ENCODE data around the gene TEX22. TPM values are rescaled to one million over a fixed set of nuclear protein-coding genes. Genes with fewer than 3 reads are reported as not detected.

TEX22 gene
- total and polyA plus RNA-seq, 2 donors (not counting 1 experiment from before 2014, with no cell fraction given) = 1.7 to 7.0 TPM

DNA sequence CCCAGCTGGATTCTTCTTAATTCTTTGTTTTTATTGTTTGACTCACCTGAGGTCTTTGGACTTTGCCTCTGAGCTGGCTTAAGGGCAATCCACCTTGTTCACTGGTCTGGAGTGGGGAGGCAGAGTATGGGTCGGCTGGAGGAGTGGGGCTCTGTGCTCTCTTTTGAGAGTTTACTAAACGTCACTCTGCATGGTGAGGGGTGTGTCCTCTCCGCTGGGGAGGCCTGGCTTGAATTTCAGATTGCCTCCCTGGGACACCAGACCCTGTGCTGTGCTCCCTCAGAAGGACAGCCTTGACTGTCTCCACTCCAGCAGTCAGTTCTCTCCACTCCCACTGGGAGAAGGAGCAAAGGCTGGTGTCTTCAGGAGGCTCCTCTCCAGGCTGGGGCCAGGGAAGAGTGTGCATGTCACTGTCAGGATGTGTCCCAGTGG lies 19.4 kb downstream of the TEX22 start:
- 85% methylated on average over 3 of the region's 3 CpGs for WGBS (ENCODE audit: insufficient coverage)
- no peak for DNase-seq
- H4K20me1 ChIP-seq (ENCODE audit: control insufficient read depth, insufficient read depth, low read length, poor library complexity, severe bottlenecking) = peaks cover 23% of the 10 kb centered on the region
- ChIA-PET POLR2A (no interaction called here), CTCF (interaction anchor here (1.4 to 1.8 kb wide), 2 partner anchors 47 to 63 kb away, joined by 3 to 5 read pairs; no protein-coding TSS in a partner anchor)
- peaks cover 0 to 24% (median 9%) of the 10 kb centered on the region in 4 experiments for H3K27me3 ChIP-seq (replicated peaks in 1 of 4; ENCODE audit: control extremely low read depth in 1 of 4, control insufficient read depth in 3 of 4, insufficient read depth in 4 of 4, low read length in 3 of 4)
- TF ChIP-seq, protein P1, sequence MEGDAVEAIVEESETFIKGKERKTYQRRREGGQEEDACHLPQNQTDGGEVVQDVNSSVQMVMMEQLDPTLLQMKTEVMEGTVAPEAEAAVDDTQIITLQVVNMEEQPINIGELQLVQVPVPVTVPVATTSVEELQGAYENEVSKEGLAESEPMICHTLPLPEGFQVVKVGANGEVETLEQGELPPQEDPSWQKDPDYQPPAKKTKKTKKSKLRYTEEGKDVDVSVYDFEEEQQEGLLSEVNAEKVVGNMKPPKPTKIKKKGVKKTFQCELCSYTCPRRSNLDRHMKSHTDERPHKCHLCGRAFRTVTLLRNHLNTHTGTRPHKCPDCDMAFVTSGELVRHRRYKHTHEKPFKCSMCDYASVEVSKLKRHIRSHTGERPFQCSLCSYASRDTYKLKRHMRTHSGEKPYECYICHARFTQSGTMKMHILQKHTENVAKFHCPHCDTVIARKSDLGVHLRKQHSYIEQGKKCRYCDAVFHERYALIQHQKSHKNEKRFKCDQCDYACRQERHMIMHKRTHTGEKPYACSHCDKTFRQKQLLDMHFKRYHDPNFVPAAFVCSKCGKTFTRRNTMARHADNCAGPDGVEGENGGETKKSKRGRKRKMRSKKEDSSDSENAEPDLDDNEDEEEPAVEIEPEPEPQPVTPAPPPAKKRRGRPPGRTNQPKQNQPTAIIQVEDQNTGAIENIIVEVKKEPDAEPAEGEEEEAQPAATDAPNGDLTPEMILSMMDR (IDR thresholded peaks at IDR 0.05) = no peak
- TF ChIP-seq EZH2 (IDR thresholded peaks at IDR 0.05; ENCODE audit: borderline replicate concordance, insufficient read depth, low read depth, low read length, poor library complexity, severe bottlenecking) = no peak
- H2AFZ ChIP-seq (ENCODE audit: insufficient read depth, low read depth, low read length, poor library complexity, severe bottlenecking) = no peak overlapping the region
- intact Hi-C loops (cut with micrococcal nuclease) = no loop called here
- H3K4me2 ChIP-seq (replicated peaks; ENCODE audit: low read depth, low read length, poor library complexity, severe bottlenecking) = no peak overlapping the region
- peaks cover 31% of the 10 kb centered on the region for H3K79me2 ChIP-seq (ENCODE audit: control insufficient read depth, insufficient read depth, low read length)
- no peaks in the 10 kb centered on the region for H3K9me3 ChIP-seq (ENCODE audit: control extremely low read depth in 1 of 3, control insufficient read depth in 2 of 3, insufficient read depth in 1 of 3, low read length in 2 of 3)
- H3K9me3 Mint-ChIP-seq (ENCODE audit: insufficient read depth) = no peaks in the 10 kb centered on the region
- H3K4me3 ChIP-seq (ENCODE audit: control extremely low read depth in 1 of 5, extremely low read depth in 1 of 5, insufficient read depth in 1 of 5, low read depth in 2 of 5, low read length in 4 of 5) = no peak overlapping the region
- H3K4me1 Mint-ChIP-seq = peaks cover 39% of the 10 kb centered on the region
- H3K9ac ChIP-seq (ENCODE audit: low read length) = no peak overlapping the region
- peak overlapping the region; percentile 72 for H3K4me3 Mint-ChIP-seq
- H3K4me1 ChIP-seq (ENCODE audit: control insufficient read depth in 2 of 2, insufficient read depth in 2 of 2, low read length in 2 of 2) = peaks cover 38 to 42% of the 10 kb centered on the region in 2 donors
- H3K36me3 ChIP-seq (replicated peaks in 1 of 2; ENCODE audit: control extremely low read depth in 1 of 2, control insufficient read depth in 1 of 2, extremely low read depth in 1 of 2, insufficient read depth in 2 of 2, low read length in 1 of 2) = no peaks in the 10 kb centered on the region
- ATAC-seq (ENCODE audit: low read depth) = no peak
- peaks cover 10% of the 10 kb centered on the region for H3K27me3 Mint-ChIP-seq
- H3K27ac Mint-ChIP-seq = no peak overlapping the region
- H3K27ac ChIP-seq (ENCODE audit: low read length in 2 of 2) = no peak overlapping the region

DNA sequence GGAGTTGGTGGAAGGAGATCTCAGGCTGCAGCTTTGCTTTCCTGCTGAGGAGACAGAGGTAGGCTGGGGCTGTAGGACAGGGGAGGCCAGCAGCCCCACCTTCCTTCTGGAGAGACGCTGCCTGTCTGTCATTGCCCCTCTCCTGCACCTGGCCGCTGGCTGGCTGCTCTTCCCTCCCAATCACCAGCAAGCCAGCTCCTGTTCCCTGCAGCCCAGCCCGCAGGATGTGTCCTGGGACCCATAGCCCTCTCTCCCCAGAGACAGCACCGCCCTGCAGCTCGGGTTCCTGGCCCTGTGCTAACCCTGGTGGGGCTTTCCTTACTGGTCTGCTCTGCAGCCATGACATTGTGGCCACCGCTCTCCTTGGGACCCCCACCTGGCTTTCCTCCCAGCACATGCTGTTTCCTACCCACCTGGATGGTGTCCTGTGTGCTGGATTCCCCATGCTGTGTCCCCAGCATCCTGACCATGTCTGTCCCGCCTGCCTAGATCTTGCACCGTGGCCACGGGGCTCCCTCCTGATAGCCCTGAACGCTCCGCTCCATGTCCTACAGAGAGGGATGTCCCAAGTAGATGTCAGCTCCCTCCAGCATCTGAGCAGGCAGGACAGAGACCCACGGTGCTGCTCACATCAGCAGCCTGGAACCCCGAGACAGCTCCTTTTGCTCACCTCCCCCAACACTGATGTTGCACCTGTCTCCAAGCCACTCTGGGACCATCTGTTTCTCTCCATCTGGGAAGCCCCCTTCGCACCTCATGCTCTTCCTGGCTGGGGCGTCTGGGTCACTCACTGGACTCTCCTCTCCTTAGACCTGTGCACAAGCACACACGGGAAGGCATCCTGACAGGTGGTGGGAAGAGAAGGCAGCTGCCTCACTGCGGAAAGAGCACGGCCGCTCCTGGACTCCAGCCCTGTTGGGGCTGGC lies 20.2 kb downstream of the TEX22 start:
- Histone ChIP-seq H3K36me3 (replicated peaks in 1 of 2; ENCODE audit: control extremely low read depth in 1 of 2, control insufficient read depth in 1 of 2, extremely low read depth in 1 of 2, insufficient read depth in 2 of 2, low read length in 1 of 2) (no peaks in the 10 kb centered on the region), H3K27me3 (replicated peaks in 1 of 4; ENCODE audit: control extremely low read depth in 1 of 4, control insufficient read depth in 3 of 4, insufficient read depth in 4 of 4, low read length in 3 of 4) (peaks cover 0 to 15% (median 5%) of the 10 kb centered on the region in 4 experiments), H3K9me3 (ENCODE audit: control extremely low read depth in 1 of 3, control insufficient read depth in 2 of 3, insufficient read depth in 1 of 3, low read length in 2 of 3) (no peaks in the 10 kb centered on the region), H3K9ac (ENCODE audit: low read length) (no peak overlapping the region), H3K4me2 (replicated peaks; ENCODE audit: low read depth, low read length, poor library complexity, severe bottlenecking) (peak overlapping the region; percentile 81), H3K4me3 (ENCODE audit: control extremely low read depth in 1 of 5, extremely low read depth in 1 of 5, insufficient read depth in 1 of 5, low read depth in 2 of 5, low read length in 4 of 5) (peak overlapping the region in 1 of 5 experiments; percentile 68), H3K4me1 (ENCODE audit: control insufficient read depth in 2 of 2, insufficient read depth in 2 of 2, low read length in 2 of 2) (peaks cover 38 to 42% of the 10 kb centered on the region in 2 donors), H3K27ac (ENCODE audit: low read length in 2 of 2) (no peak overlapping the region), H4K20me1 (ENCODE audit: control insufficient read depth, insufficient read depth, low read length, poor library complexity, severe bottlenecking) (peaks cover 27% of the 10 kb centered on the region), H3K79me2 (ENCODE audit: control insufficient read depth, insufficient read depth, low read length) (peaks cover 38% of the 10 kb centered on the region), H2AFZ (ENCODE audit: insufficient read depth, low read depth, low read length, poor library complexity, severe bottlenecking) (peak overlapping the region; percentile 91)
- H3K27me3 Mint-ChIP-seq = peaks cover 2% of the 10 kb centered on the region
- POLR2A ChIA-PET = no interaction called here
- no peaks in the 10 kb centered on the region for H3K9me3 Mint-ChIP-seq (ENCODE audit: insufficient read depth)
- TF ChIP-seq EZH2 (IDR thresholded peaks at IDR 0.05; ENCODE audit: borderline replicate concordance, insufficient read depth, low read depth, low read length, poor library complexity, severe bottlenecking) = no peak
- no peak for ATAC-seq (ENCODE audit: low read depth)
- H3K4me1 Mint-ChIP-seq = peaks cover 38% of the 10 kb centered on the region
- no peak for DNase-seq
- H3K27ac Mint-ChIP-seq = peak overlapping the region; percentile 50
- intact Hi-C loops (cut with micrococcal nuclease) = loop anchor here (1.0 kb wide), 1 partner anchor 20 kb away; the partner anchor contains the start of gene TEX22
- CTCF ChIA-PET = interaction anchor here (1.8 kb wide), 1 partner anchor 48 kb away, joined by 5 read pairs; no protein-coding TSS in a partner anchor
- 89% methylated on average over 18 of the region's 19 CpGs for WGBS (ENCODE audit: insufficient coverage)
- peak overlapping the region; percentile 72 for H3K4me3 Mint-ChIP-seq
